GM23338 (cell line): ENCODE measurements around the gene ZNF525.

ENCODE experiments used
- CREB1 ChIP-seq: fragments of 250-450 bp; sonication (Bioruptor Pico); IDR thresholded peaks from 2 replicates; pipeline ENCODE4 v1.5.0; 2020; ENCODE audit warnings: low read depth, mild to moderate bottlenecking, moderate library complexity
- EZH2 ChIP-seq: fragments of 200-600 bp; sonication (generic); IDR thresholded peaks from one replicate; pipeline ENCODE4 v1.8.0; 2017; ENCODE audit warnings: antibody characterized with exemption, mild to moderate bottlenecking, low read depth; ENCODE audit not compliant: unreplicated experiment
- EZH2phosphoT487 ChIP-seq: fragments of 200-600 bp; sonication (generic); IDR thresholded peaks from one replicate; pipeline ENCODE4 v1.8.1; 2018; ENCODE audit warnings: antibody characterized with exemption; ENCODE audit not compliant: unreplicated experiment
- JUNB ChIP-seq: IDR thresholded peaks from one replicate; pipeline ENCODE4 v1.6.1; 2016; ENCODE audit warnings: antibody characterized with exemption; ENCODE audit not compliant: unreplicated experiment
- NANOG ChIP-seq: IDR thresholded peaks from 2 replicates; pipeline ENCODE4 v1.6.1; 2016; ENCODE audit warnings: antibody characterized with exemption, borderline replicate concordance
- POLR2AphosphoS5 ChIP-seq: IDR thresholded peaks from 2 replicates; pipeline ENCODE4 v1.6.1; 2016; ENCODE audit warnings: antibody characterized with exemption, low read depth
- TF ChIP-seq, protein P1 (sequence below), 2 experiments: fragments of 200-600 bp in 1 of 2; sonication (generic) in 1 of 2; conservative IDR thresholded peaks; 2 replicates each; pipeline versions ENCODE4 v1.5.1 to v1.6.1; 2016 to 2017; ENCODE audit warnings: antibody characterized with exemption in 2 of 2, low read depth in 2 of 2, mild to moderate bottlenecking in 2 of 2, moderate library complexity in 1 of 2
- TF ChIP-seq, protein P2 (sequence below): IDR thresholded peaks from one replicate; pipeline ENCODE4 v1.6.1; 2018; ENCODE audit warnings: antibody characterized with exemption; ENCODE audit not compliant: unreplicated experiment

DNA sequence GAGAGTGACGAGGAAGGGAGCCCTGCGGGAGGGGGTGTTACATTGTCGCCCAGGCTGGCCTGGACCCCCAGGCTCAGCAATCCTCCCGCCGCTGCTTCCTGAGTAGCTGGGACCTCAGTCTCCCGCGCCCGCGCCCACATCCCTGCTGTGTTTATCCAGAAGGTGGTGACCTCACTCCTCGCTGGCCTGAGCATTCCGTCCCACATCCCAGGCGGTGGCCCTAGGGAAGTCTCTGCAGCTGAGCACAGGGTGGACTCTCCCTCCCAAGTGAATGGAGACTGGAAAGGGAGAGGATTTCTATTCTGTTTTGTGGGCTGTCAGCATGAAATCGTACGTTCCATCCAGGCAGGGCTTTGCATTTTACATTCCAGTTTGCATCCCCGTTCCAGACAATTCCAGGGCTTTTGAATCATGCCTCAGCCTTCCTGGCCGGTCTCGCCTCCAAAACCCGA lies 29.0 kb downstream of the ZNF525 start:
- TF ChIP-seq, protein P1, sequence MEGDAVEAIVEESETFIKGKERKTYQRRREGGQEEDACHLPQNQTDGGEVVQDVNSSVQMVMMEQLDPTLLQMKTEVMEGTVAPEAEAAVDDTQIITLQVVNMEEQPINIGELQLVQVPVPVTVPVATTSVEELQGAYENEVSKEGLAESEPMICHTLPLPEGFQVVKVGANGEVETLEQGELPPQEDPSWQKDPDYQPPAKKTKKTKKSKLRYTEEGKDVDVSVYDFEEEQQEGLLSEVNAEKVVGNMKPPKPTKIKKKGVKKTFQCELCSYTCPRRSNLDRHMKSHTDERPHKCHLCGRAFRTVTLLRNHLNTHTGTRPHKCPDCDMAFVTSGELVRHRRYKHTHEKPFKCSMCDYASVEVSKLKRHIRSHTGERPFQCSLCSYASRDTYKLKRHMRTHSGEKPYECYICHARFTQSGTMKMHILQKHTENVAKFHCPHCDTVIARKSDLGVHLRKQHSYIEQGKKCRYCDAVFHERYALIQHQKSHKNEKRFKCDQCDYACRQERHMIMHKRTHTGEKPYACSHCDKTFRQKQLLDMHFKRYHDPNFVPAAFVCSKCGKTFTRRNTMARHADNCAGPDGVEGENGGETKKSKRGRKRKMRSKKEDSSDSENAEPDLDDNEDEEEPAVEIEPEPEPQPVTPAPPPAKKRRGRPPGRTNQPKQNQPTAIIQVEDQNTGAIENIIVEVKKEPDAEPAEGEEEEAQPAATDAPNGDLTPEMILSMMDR (conservative IDR thresholded peaks at IDR 0.05; ENCODE audit: low read depth in 2 of 2), result no peak
- TF ChIP-seq EZH2 (no peak), EZH2phosphoT487 (no peak), POLR2AphosphoS5 (no peak), JUNB (no peak), NANOG (no peak), CREB1 (no peak)
- TF ChIP-seq, protein P2, sequence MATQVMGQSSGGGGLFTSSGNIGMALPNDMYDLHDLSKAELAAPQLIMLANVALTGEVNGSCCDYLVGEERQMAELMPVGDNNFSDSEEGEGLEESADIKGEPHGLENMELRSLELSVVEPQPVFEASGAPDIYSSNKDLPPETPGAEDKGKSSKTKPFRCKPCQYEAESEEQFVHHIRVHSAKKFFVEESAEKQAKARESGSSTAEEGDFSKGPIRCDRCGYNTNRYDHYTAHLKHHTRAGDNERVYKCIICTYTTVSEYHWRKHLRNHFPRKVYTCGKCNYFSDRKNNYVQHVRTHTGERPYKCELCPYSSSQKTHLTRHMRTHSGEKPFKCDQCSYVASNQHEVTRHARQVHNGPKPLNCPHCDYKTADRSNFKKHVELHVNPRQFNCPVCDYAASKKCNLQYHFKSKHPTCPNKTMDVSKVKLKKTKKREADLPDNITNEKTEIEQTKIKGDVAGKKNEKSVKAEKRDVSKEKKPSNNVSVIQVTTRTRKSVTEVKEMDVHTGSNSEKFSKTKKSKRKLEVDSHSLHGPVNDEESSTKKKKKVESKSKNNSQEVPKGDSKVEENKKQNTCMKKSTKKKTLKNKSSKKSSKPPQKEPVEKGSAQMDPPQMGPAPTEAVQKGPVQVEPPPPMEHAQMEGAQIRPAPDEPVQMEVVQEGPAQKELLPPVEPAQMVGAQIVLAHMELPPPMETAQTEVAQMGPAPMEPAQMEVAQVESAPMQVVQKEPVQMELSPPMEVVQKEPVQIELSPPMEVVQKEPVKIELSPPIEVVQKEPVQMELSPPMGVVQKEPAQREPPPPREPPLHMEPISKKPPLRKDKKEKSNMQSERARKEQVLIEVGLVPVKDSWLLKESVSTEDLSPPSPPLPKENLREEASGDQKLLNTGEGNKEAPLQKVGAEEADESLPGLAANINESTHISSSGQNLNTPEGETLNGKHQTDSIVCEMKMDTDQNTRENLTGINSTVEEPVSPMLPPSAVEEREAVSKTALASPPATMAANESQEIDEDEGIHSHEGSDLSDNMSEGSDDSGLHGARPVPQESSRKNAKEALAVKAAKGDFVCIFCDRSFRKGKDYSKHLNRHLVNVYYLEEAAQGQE, result no peak
